ENCODE results near the gene SLC17A9.

SLC17A9 gene

DNA sequence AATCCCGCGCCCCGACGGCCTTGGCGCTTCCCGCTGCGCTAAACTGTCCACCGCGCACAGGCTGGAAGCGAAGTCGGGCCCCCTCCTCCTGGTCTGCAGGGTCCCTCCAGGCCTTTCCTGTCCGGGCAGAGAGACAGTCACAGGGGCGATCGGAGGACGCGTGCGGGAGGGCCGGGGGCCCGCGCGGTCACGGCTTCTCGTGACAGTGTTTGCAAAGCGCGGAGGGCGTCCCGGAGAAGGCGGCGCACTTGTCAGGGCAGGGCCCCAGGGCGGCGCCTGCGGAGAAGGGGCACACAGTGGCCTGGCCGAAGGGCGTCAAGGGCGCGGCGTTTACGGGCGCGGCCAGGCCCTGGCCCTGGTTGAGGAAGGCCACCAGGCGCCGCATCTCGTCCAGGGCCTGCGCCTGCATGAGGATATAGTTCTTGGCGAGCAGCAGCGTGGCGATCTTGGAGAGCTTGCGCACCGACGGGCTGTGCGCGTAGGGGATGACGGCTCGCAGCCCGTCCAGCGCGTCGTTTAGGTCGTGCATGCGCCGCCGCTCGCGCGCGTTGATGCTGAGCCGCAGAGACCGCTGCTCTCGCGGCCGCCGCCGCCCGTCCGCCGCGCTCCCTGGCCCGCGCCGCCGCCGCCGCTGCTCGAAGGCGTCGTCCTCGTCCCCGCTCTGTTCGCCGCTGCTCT is 53.5 kb downstream of the SLC17A9 start:
- Histone ChIP-seq H3K27ac (no peak overlapping the region), H3K9me3 (no peaks in the 10 kb centered on the region), H3K4me3 (no peak overlapping the region), H3K27me3 (peaks cover 15 to 94% of the 10 kb centered on the region in 2 donors), H3K4me1 (peaks cover 0 to 36% (median 20%) of the 10 kb centered on the region in 4 donors), H3K36me3 (no peaks in the 10 kb centered on the region)
- intact Hi-C loops (cut with DNase I; ENCODE audit: low total_unique reads): loop anchor here (5.0 to 10.0 kb wide), 3 partner anchors 104 to 341 kb away; no protein-coding TSS in a partner anchor
- DNase-seq: no peak
- TF ChIP-seq, protein P1, sequence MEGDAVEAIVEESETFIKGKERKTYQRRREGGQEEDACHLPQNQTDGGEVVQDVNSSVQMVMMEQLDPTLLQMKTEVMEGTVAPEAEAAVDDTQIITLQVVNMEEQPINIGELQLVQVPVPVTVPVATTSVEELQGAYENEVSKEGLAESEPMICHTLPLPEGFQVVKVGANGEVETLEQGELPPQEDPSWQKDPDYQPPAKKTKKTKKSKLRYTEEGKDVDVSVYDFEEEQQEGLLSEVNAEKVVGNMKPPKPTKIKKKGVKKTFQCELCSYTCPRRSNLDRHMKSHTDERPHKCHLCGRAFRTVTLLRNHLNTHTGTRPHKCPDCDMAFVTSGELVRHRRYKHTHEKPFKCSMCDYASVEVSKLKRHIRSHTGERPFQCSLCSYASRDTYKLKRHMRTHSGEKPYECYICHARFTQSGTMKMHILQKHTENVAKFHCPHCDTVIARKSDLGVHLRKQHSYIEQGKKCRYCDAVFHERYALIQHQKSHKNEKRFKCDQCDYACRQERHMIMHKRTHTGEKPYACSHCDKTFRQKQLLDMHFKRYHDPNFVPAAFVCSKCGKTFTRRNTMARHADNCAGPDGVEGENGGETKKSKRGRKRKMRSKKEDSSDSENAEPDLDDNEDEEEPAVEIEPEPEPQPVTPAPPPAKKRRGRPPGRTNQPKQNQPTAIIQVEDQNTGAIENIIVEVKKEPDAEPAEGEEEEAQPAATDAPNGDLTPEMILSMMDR (IDR thresholded peaks at IDR 0.05): no peak

DNA sequence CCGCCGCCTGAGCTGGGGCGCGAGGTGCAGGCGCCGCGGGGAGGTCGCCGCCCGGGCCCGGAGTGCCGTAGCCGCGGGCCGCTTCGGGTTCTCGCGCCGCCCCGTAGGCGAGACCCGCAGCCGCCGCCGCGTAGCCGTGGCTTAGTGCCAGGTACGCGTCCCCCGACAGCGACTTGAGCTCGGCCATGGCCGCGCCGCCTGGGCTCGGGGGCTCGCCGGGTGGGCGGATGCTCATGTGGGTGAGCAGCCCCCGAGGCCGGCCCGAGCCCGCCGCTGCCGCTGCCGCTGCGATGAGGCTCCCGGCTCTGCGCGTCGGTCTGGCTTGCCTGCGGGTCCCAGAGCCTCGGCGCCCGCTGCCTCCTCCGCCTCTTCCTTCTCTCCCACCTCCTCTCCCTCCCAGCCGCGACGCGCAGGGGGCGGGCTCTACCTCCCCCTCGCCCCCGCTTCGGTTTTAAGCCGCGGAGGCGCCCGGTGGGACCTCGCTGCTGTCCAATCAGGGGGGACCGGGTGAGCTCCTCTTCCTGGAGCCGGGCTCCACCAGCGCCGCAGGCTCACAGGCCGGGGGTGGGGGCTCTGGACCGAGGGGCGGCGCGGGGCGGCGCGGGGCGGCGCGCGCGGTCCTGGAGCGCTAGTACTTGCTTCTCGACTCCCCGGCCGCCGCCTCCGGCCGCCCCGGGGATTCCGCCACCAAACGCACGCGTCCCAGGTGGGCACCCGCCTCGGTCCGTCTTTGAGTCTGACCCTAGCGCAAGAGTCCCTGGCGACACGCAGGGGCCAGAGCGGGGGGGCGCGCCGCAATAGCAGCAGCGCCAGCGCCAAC is 54.2 kb downstream of the SLC17A9 start, which contains the start of gene BHLHE23:
TSS of gene BHLHE23 (minus strand) at position 425 of the 820 bp plus-strand sequence. CDS start at position 235, 190 bp downstream.
- DNase-seq: no peak

DNA sequence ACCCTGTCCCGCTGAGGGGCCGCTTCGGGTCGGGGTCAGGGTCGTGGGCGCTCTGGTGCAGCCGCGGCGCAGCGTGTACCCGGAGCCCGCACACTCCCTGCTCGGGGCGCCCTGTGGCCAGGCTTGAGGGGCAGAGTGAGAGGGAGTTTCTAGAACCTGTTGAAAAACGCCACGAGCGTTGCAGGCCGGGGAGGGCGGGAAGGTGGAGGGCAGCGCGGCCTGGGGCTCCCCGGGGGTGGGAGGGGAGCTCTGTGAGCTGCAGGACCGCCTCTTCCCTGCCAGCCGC is 54.8 kb downstream of the SLC17A9 start:
- intact Hi-C loops (cut with DNase I; ENCODE audit: low total_unique reads): loop anchor here (5.0 to 10.0 kb wide), 3 partner anchors 105 to 343 kb away; no protein-coding TSS in a partner anchor
- no peak overlapping the region for H3K27ac ChIP-seq
- H3K27me3 ChIP-seq: peaks cover 15 to 90% of the 10 kb centered on the region in 2 donors
- TF ChIP-seq, protein P1 (IDR thresholded peaks at IDR 0.05): no peak
- no peaks in the 10 kb centered on the region for H3K9me3 ChIP-seq
- H3K4me1 ChIP-seq: peaks cover 0 to 36% (median 20%) of the 10 kb centered on the region in 4 donors
- no peaks in the 10 kb centered on the region for H3K36me3 ChIP-seq
- peak overlapping the region in 1 of 2 donors; percentile 23 for H3K4me3 ChIP-seq
- no peak for DNase-seq

More for the DNA sequence above, 54.2 kb downstream of the SLC17A9 start, which contains the start of gene BHLHE23:
- TF ChIP-seq, protein P1 (IDR thresholded peaks at IDR 0.05): no peak
- H3K4me1 ChIP-seq: peaks cover 0 to 36% (median 20%) of the 10 kb centered on the region in 4 donors
- peak within 1 kb of the TSS in 1 of 2 donors; percentile 23 for H3K4me3 ChIP-seq
- peaks cover 15 to 95% of the 10 kb centered on the region in 2 donors for H3K27me3 ChIP-seq
- intact Hi-C loops (cut with DNase I; ENCODE audit: low total_unique reads): loop anchor here (5.0 to 10.0 kb wide), 3 partner anchors 104 to 342 kb away; no protein-coding TSS in a partner anchor
- no peaks in the 10 kb centered on the region for H3K36me3 ChIP-seq
- H3K27ac ChIP-seq: no peak within 1 kb of the TSS
- H3K9me3 ChIP-seq: no peaks in the 10 kb centered on the region

DNA sequence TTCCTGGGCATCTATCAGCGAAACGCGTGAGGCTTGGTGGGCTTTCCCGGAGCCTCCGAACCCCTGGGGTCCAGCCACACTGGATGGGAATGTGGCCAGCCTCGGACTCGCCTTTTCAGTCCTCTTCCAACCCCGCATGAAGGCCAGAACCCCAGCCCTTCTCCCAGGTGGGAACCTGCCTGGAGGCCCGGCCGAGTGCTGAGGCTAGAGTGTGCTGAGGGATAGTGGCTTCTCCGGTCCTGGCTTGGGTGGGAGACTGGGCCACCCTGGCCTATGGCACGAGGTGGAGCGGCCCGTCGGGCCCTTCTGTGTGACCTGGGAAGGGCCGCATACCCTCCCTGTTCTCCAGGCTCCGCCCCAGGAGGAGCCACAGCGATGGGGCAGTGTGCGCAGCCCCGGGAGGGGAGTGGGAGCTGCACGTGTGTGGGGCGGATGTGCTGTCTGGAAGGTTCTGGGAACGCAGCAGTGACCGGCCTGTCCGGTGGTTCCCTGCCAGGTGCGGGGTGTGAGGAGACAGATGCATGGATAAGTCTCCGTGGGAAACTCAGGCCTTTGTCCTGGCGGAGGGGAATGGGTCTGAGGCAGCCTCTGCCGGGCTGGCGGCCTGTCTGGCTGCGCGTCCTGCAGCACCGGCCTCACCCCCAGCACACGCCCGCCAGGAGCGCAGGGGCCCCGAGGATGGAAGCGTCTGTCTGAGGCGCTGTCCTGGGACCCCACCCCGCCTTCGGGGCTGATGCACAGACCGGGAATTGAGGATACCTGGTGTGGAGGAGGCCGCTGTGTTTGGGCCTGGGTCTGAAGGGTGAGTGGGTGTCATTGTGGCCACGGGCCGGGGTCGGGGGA is 55.4 kb downstream of the SLC17A9 start:
- intact Hi-C loops (cut with DNase I; ENCODE audit: low total_unique reads): loop anchor here (5.0 to 10.0 kb wide), 3 partner anchors 106 to 343 kb away; no protein-coding TSS in a partner anchor
- H3K36me3 ChIP-seq: no peaks in the 10 kb centered on the region
- TF ChIP-seq, protein P1 (IDR thresholded peaks at IDR 0.05): no peak
- no peak overlapping the region for H3K4me3 ChIP-seq
- DNase-seq: no peak
- H3K9me3 ChIP-seq: peaks cover 0 to 5% (median 4%) of the 10 kb centered on the region in 3 donors
- H3K27ac ChIP-seq: no peak overlapping the region
- H3K27me3 ChIP-seq: peaks cover 15 to 91% of the 10 kb centered on the region in 2 donors
- peaks cover 0 to 36% (median 20%) of the 10 kb centered on the region in 4 donors for H3K4me1 ChIP-seq

DNA sequence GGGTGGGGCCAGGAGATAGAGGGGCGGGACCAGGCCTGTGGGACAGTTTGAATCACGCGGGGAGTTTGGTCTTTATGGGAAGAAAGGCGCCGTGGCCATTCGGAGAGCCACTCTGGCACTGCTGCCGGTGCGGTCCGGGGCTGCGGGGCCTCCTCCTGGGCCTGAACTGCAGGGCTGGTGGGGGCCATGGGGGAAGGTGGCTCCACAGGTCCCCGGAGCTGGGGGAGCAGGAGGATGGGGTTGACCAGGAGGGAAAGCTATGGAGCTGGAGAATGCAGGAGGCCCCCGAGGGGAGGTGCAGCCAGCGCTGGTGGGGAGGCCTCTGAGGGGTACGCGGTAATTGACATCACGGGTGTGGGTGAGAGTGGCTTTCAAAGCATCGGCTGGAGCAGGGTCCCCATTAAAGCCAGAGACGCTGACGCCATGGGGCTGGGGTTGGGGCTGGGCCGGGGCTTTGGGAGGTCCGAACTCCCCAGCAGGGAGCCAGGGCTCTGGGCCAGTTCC is 56.1 kb downstream of the SLC17A9 start:
- Histone ChIP-seq H3K27me3 (peaks cover 15 to 88% of the 10 kb centered on the region in 2 donors), H3K36me3 (no peaks in the 10 kb centered on the region), H3K4me1 (peaks cover 0 to 36% (median 20%) of the 10 kb centered on the region in 4 donors), H3K4me3 (no peak overlapping the region), H3K27ac (no peak overlapping the region), H3K9me3 (peaks cover 0 to 12% (median 11%) of the 10 kb centered on the region in 3 donors)
- DNase-seq: no peak
- TF ChIP-seq, protein P1 (IDR thresholded peaks at IDR 0.05): no peak
- intact Hi-C loops (cut with DNase I; ENCODE audit: low total_unique reads): loop anchor here (5.0 to 10.0 kb wide), 3 partner anchors 106 to 344 kb away; no protein-coding TSS in a partner anchor

Data from tibial artery (tissue), 4 donors.